ENCODE measurements around the gene CUBN. TPM values are rescaled to one million over a fixed set of nuclear protein-coding genes. Genes with fewer than 3 reads are reported as not detected.

The CUBN gene
- total RNA-seq, 2 donors from 2014 or later, result 1.3 to 9.7 TPM

GRCh38 chr10:17175551-17175950 lies 45.9 kb upstream of the CUBN start:
- no peaks in the 10 kb centered on the region for H3K27me3 ChIP-seq (replicated peaks; ENCODE audit: insufficient read depth)
- H3K9me3 ChIP-seq, result no peaks in the 10 kb centered on the region
- H3K27ac ChIP-seq, result no peak overlapping the region
- intact Hi-C loops (cut with DNase I), result no loop called here
- H3K4me1 ChIP-seq (replicated peaks), result no peaks in the 10 kb centered on the region
- H3K36me3 ChIP-seq, result no peaks in the 10 kb centered on the region
- DNase-seq (ENCODE audit: low spot score), result no peak
- H3K4me3 ChIP-seq, result no peak overlapping the region
- 78% methylated on average over 4 of the region's 4 CpGs for WGBS
- TF ChIP-seq POLR2A (IDR thresholded peaks at IDR 0.05) (no peak), POLR2AphosphoS5 (IDR thresholded peaks at IDR 0.05) (no peak), CTCF (IDR thresholded peaks at IDR 0.05) (no peak)

GRCh38 chr10:17174626-17175025 lies 45.0 kb upstream of the CUBN start:
- intact Hi-C loops (cut with DNase I), result no loop called here
- no peak for TF ChIP-seq POLR2A (IDR thresholded peaks at IDR 0.05)
- TF ChIP-seq CTCF (IDR thresholded peaks at IDR 0.05), result no peak
- TF ChIP-seq POLR2AphosphoS5 (IDR thresholded peaks at IDR 0.05), result no peak
- Histone ChIP-seq H3K27me3 (replicated peaks; ENCODE audit: insufficient read depth) (no peaks in the 10 kb centered on the region), H3K9me3 (no peaks in the 10 kb centered on the region), H3K36me3 (no peaks in the 10 kb centered on the region), H3K4me3 (no peak overlapping the region), H3K4me1 (replicated peaks) (no peaks in the 10 kb centered on the region), H3K27ac (no peak overlapping the region)
- no peak for DNase-seq (ENCODE audit: low spot score)

DNA sequence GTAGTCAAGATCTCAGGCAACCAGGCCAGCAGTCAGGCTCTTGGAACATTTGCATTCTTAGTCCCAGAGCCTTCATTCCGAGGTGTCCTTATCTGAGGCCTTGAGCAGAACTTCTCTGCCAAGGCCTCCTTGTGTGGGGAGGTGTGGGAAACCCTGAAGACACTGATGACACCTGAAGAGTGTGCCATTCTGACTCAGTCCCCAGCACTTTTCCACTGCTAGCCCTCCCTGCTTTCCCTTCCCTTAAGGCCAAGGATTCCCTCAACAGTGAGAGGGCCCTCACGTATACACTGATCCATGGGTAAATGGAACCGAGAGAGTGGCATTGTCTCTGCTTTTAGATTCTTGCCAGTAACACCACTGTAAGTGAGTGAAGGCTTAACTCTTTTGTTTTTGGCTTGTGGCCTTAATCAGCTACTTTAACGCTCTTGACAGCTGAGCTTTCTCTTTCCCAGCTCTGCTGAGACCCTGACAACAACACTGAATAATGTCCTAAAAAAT lies 41.6 kb upstream of the CUBN start:
- intact Hi-C loops (cut with DNase I), result no loop called here
- no peaks in the 10 kb centered on the region for H3K36me3 ChIP-seq
- H3K4me1 ChIP-seq (replicated peaks), result no peaks in the 10 kb centered on the region
- H3K9me3 ChIP-seq, result no peaks in the 10 kb centered on the region
- H3K4me3 ChIP-seq, result no peak overlapping the region
- no peak overlapping the region for H3K27ac ChIP-seq
- DNase-seq (ENCODE audit: low spot score), result no peak
- TF ChIP-seq POLR2A (IDR thresholded peaks at IDR 0.05), result no peak
- TF ChIP-seq POLR2AphosphoS5 (IDR thresholded peaks at IDR 0.05), result no peak
- no peaks in the 10 kb centered on the region for H3K27me3 ChIP-seq (replicated peaks; ENCODE audit: insufficient read depth)
- WGBS, result 78% methylated on average over 4 of the region's 4 CpGs

- WGBS, result 91% methylated on average over 4 of the region's 4 CpGs
Observed at GRCh38 chr10:17169803-17170202, 40.2 kb upstream of the CUBN start.

GRCh38 chr10:17166699-17167098 lies 37.1 kb upstream of the CUBN start:
- no peak overlapping the region for H3K27ac ChIP-seq
- TF ChIP-seq POLR2AphosphoS5 (IDR thresholded peaks at IDR 0.05) (no peak), POLR2A (IDR thresholded peaks at IDR 0.05) (no peak), CTCF (IDR thresholded peaks at IDR 0.05) (no peak)
- 86% methylated on average over 3 of the region's 3 CpGs for WGBS
- DNase-seq (ENCODE audit: low spot score), result no peak
- H3K27me3 ChIP-seq (replicated peaks; ENCODE audit: insufficient read depth), result no peaks in the 10 kb centered on the region
- no peak overlapping the region for H3K4me3 ChIP-seq
- intact Hi-C loops (cut with DNase I), result no loop called here
- H3K4me1 ChIP-seq (replicated peaks), result no peaks in the 10 kb centered on the region
- H3K9me3 ChIP-seq, result no peaks in the 10 kb centered on the region
- no peaks in the 10 kb centered on the region for H3K36me3 ChIP-seq

More at GRCh38 chr10:17169803-17170202, 40.2 kb upstream of the CUBN start:
- Histone ChIP-seq H3K9me3 (no peaks in the 10 kb centered on the region), H3K4me3 (no peak overlapping the region), H3K27ac (no peak overlapping the region), H3K4me1 (replicated peaks) (no peaks in the 10 kb centered on the region), H3K27me3 (replicated peaks; ENCODE audit: insufficient read depth) (no peaks in the 10 kb centered on the region), H3K36me3 (no peaks in the 10 kb centered on the region)
- TF ChIP-seq POLR2AphosphoS5 (IDR thresholded peaks at IDR 0.05), result no peak
- no peak for TF ChIP-seq CTCF (IDR thresholded peaks at IDR 0.05)
- TF ChIP-seq POLR2A (IDR thresholded peaks at IDR 0.05), result no peak
- no peak for DNase-seq (ENCODE audit: low spot score)
- intact Hi-C loops (cut with DNase I), result no loop called here

All from prostate gland (tissue), 2 donors.